ENCODE results near the gene GINS2. TPM values are rescaled to one million over a fixed set of nuclear protein-coding genes. Genes with fewer than 3 reads are reported as not detected.

GINS2 gene
- total and polyA plus RNA-seq, 2 experiments from 2014 or later = 40.5 to 44.4 TPM

GRCh38 chr16:85679870-85680269 is 8.9 kb downstream of the GINS2 start (continued):
- TF ChIP-seq ZNF462 (CRISPR knock-in tag; IDR thresholded peaks at IDR 0.05) (no peak), CTCF (conservative IDR thresholded peaks at IDR 0.05; ENCODE audit: low read depth in 2 of 2) (no peak), EZH2phosphoT487 (IDR thresholded peaks at IDR 0.05; ENCODE audit: unreplicated experiment) (no peak)

GRCh38 chr16:85678821-85679220 is 9.9 kb downstream of the GINS2 start:
- 0 out of 2 replicates have a peak overlapping the region, but pooled peaks have one; percentile 39 for H3K27ac ChIP-seq (ENCODE audit: low read depth)
- no peak overlapping the region for H3K27ac Mint-ChIP-seq

More at GRCh38 chr16:85678821-85679220, 9.9 kb downstream of the GINS2 start:
- no peaks in the 10 kb centered on the region for H3K27me3 ChIP-seq (ENCODE audit: insufficient read depth)
- Mint-ChIP-seq H3K4me1 (peaks cover 10% of the 10 kb centered on the region; the same call in 1 of the 3 replicates), H3K27me3 (ENCODE audit: insufficient read depth, low read depth, poor library complexity) (peaks cover 11% of the 10 kb centered on the region), H3K9me3 (no peaks in the 10 kb centered on the region), H3K36me3 (ENCODE audit: low read depth) (peaks cover 77% of the 10 kb centered on the region), H3K4me3 (no peak overlapping the region)
- no peaks in the 10 kb centered on the region for H3K4me1 ChIP-seq (ENCODE audit: insufficient read depth)
- H3K4me3 ChIP-seq = no peak overlapping the region
- peaks cover 7% of the 10 kb centered on the region for H3K79me2 ChIP-seq (replicated peaks; ENCODE audit: insufficient read depth)
- H3F3A ChIP-seq (replicated peaks; ENCODE audit: low read depth) = peaks cover 8% of the 10 kb centered on the region
- H3K36me3 ChIP-seq (ENCODE audit: insufficient read depth) = peaks cover 29% of the 10 kb centered on the region
- no peak overlapping the region for H2AFZ ChIP-seq
- H3K4me2 ChIP-seq = no peak overlapping the region
- DNase-seq (ENCODE audit: low spot score) (no peak), ATAC-seq (no peak)
- TF ChIP-seq REST (IDR thresholded peaks at IDR 0.05; ENCODE audit: unreplicated experiment) (no peak), EZH2phosphoT487 (IDR thresholded peaks at IDR 0.05; ENCODE audit: unreplicated experiment) (no peak), STAT1 (IDR thresholded peaks at IDR 0.05; ENCODE audit: unreplicated experiment) (no peak)
- no peaks in the 10 kb centered on the region for H3K9me2 ChIP-seq (ENCODE audit: insufficient read depth)
- peaks cover 34% of the 10 kb centered on the region for H4K20me1 ChIP-seq (replicated peaks; ENCODE audit: insufficient read depth)
